Right cardiac atrium (tissue), 5 donors: ENCODE data around the gene TENM3. TPM values are rescaled to one million over a fixed set of nuclear protein-coding genes. Genes with fewer than 3 reads are reported as not detected.
"Not testable (repeated sequence)": the region's sequence is repeated elsewhere in the genome, so short reads cannot be mapped to it uniquely, and the experiment has no call there.

Experiments
- ATAC-seq, 2 donors: fragments of 200-7000 bp; cut with Tn5 transposase; one replicate each; pipeline versions ENCODE4 v1.8.0 to v1.9.1; 2020; ENCODE audit warnings: moderate library complexity in 2 of 2, mild to moderate bottlenecking in 1 of 2
- DNase-seq, 3 donors: peaks; one replicate each; pipeline ENCODE4 v3.0.0-alpha.2; 2020
- H3K27ac ChIP-seq: one replicate; pipeline ENCODE4 v1.5.1; 2013; ENCODE audit warnings: mild to moderate bottlenecking, low read length, control low read depth, moderate library complexity
- H3K27me3 ChIP-seq: one replicate; pipeline ENCODE4 v1.6.1; 2013; ENCODE audit not compliant: control insufficient read depth, insufficient read depth
- H3K4me1 ChIP-seq: one replicate; pipeline ENCODE4 v1.6.1; 2013; ENCODE audit warnings: low read length; ENCODE audit not compliant: control insufficient read depth, insufficient read depth
- H3K4me3 ChIP-seq: one replicate; pipeline ENCODE4 v1.5.1; 2013; ENCODE audit warnings: low read length, control low read depth
- H3K9me3 ChIP-seq: one replicate; pipeline ENCODE4 v1.6.1; 2013; ENCODE audit warnings: low read length; ENCODE audit not compliant: control insufficient read depth
- WGBS: extraction: QIAGEN DNeasy Blood & Tissue Kit; methylation state at CpG from one replicate; pipeline ENCODE4 v1.1.7; 2013; 5-methylcytosine and 5-hydroxymethylcytosine counted together
- intact Hi-C, 4 donors: fragments of 100-400 bp; cut with DNase I; formaldehyde crosslinking; loops; one replicate each; pipeline versions ENCODE4 v1.11.0 to v1.14.0; 2022 to 2023
- polyA plus RNA-seq: library from polyadenylated mRNA; stranded (reverse); fragments of 200-250 nt; gene quantifications from one replicate; pipeline ENCODE4 v1.2.3, GENCODE V29; 2013
- total RNA-seq, 4 donors: library from RNA; stranded (reverse); fragmentation: NEBNext Ultra II Directional; extraction: Animal tissue kit (Norgen Biotek cat#: 25700); gene quantifications; one replicate each; pipeline ENCODE4 v1.2.1, GENCODE V29; 2021
- donor health status: healthy with polysubstance abuse.
- donor health status: DM: no; HTN: yes; CAD: no.
- donor health status: DM: no; HTN: no; CAD: no.
- donor health status: DM: no; HTN: yes; CAD: no; lungs with severe emphysema.
- donor health status: DM: yes; HTN: yes; CAD: no.

TENM3 gene
- total and polyA plus RNA-seq, 5 donors = 0.88 to 9.5 (median 5.0) TPM

DNA sequence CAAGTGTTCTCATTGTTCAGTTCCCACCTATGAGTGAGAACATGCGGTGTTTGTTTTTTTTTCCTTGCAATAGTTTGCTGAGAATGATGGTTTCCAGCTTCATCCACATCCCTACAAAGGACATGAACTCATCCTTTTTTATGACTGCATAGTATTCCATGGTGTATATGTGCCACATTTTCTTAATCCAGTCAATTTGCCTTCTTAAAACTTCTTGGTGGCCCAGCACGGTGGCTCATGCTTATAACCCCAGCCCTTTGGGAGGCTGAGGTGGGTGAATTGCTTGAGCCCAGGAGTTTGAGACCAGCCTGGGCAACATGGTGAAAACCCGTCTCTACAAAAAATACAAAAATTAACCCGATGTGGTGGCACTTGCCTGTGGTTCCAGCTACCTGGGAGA lies 942 bp upstream of the TENM3 start:
- ATAC-seq, H3K27me3 ChIP-seq, DNase-seq, H3K27ac ChIP-seq, H3K4me1 ChIP-seq, H3K9me3 ChIP-seq, intact Hi-C loops, H3K4me3 ChIP-seq: not testable (repeated sequence)
- whole genome bisulfite sequencing = 93% methylated on average over 4 of the region's 4 CpGs

DNA sequence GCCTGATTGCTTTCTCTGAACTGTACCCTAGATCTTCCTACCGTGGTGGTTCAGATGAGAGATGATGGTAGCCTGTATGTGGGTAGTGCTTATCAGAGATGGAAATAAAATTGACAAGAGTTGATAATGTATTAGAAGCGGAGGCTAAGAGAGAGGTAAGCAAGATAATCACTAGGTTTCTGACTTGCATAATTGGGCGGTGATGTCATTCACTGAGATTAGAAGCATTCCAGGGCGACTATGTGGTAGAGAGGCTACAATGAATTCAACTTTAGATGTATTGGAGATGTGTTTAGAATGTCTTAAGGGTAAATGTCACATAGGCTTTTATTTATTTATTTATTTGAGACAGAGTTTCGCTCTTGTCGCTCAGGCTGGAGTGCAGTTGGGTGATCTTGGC lies 415 bp upstream of the TENM3 start:
- Histone ChIP-seq H3K27me3 (no peaks in the 10 kb centered on the region), H3K4me1 (no peaks in the 10 kb centered on the region), H3K4me3 (no peak overlapping the region), H3K27ac (no peak overlapping the region), H3K9me3 (no peaks in the 10 kb centered on the region)
- intact Hi-C loops = no loop called here
- 84% methylated on average over 6 of the region's 6 CpGs for WGBS
- DNase-seq (no peak), ATAC-seq (no peak)

DNA sequence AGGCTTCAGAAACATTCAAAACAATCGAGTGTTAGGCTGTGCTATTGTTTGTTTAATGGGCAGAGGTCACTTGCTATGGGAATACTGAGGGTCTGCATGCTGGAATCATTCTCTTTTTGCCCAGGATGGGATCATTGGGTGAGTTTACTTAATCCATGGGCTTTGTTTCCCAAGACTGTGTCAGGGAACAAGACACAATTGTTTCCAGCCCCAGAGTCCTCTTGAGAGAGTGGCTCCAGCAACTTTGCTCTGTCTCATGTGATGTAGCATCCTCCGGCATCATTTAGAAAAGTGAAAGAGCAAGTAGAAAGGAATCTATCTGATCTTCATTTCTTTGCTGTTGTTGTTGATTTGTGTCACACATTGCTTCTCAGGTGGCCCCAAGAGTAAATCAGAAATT lies 1.8 kb downstream of the TENM3 start:
- DNase-seq (no peak), ATAC-seq (no peak)
- H3K27ac ChIP-seq = no peak overlapping the region
- H3K9me3 ChIP-seq = no peaks in the 10 kb centered on the region
- no peaks in the 10 kb centered on the region for H3K27me3 ChIP-seq
- H3K4me1 ChIP-seq = no peaks in the 10 kb centered on the region
- 72% methylated on average over 2 of the region's 2 CpGs for WGBS
- intact Hi-C loops = no loop called here
- H3K4me3 ChIP-seq = no peak overlapping the region

DNA sequence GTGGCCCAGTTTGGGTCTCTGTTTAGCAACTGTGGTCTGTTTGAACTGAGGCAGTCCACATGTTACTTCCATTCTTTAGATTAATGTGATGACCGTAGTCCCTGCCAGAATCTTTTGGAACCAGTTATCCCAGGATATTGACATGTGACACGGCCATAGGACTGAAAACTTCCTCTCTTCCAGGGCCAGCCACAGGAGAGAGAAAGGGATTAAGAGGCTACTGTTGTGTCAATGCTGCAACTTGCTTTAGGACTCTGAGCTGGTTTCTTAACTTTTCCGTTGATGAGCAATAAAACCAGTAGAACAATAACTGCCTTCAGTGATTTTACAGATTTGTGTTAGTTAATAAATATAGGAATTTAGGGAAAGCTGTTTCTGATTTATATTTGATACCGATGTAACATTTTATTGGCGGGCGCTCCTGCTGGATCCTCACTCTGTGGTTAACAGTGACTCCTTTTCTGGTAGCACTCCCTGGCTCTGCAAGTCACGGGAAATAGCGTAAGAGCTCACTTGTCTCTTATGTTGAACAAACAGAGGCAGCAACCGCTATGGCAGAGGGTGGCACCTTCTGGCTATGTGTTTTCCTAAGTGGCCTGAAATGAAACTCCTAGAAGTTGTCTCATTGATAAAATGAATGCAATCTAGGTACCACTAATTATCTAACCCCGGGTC lies 2.5 kb downstream of the TENM3 start:
- ATAC-seq = no peak

DNA sequence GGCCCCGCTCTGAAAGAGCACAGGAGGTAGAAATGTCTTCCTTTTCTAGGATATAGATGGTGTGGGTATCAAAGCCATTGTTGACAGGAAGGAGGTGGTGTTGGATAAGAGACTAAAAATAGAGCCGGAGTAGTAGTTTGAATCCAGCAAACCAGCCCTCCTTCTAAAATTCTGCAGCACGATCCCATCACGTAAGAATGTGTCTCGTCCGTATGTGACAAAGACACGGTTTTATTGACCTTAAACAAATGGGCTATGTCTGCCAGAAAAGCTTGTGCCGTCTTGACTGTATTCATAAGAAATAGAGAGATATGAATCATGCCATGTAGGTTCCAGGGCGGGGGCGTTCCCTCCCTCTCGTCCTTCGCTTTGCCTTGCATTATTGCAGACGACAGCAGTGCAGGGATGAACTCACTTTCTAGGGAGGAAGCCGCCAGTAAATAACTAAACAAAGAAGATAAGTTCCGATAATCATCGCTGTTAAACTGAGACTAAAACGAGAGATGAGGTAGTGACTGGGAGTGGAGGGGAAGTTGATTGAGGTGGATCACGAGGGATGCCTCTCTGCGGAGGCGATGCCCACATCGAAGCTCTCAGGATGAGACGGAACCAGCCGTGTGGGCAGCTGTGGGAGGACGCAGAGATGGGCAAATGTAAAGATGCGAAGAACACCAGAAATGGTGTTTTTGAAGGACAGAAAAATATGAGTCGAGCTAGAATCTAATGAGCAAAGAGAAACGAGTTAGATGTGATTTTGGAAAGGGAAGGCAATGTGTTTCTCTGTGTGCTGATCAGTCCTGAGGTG lies 3.4 kb downstream of the TENM3 start:
- Histone ChIP-seq H3K4me1 (no peaks in the 10 kb centered on the region), H3K9me3 (no peaks in the 10 kb centered on the region), H3K27me3 (no peaks in the 10 kb centered on the region), H3K4me3 (peak overlapping the region; percentile 3), H3K27ac (no peak overlapping the region)
- DNase-seq (no peak), ATAC-seq (no peak)
- WGBS = 29% methylated on average over 27 of the region's 27 CpGs
- intact Hi-C loops = no loop called here

More for the DNA sequence above, 2.5 kb downstream of the TENM3 start:
- 39% methylated on average over 10 of the region's 10 CpGs for WGBS
- Histone ChIP-seq H3K4me1 (no peaks in the 10 kb centered on the region), H3K27me3 (no peaks in the 10 kb centered on the region), H3K27ac (no peak overlapping the region), H3K9me3 (no peaks in the 10 kb centered on the region), H3K4me3 (peak overlapping the region; percentile 3)
- DNase-seq = no peak
- intact Hi-C loops = no loop called here

DNA sequence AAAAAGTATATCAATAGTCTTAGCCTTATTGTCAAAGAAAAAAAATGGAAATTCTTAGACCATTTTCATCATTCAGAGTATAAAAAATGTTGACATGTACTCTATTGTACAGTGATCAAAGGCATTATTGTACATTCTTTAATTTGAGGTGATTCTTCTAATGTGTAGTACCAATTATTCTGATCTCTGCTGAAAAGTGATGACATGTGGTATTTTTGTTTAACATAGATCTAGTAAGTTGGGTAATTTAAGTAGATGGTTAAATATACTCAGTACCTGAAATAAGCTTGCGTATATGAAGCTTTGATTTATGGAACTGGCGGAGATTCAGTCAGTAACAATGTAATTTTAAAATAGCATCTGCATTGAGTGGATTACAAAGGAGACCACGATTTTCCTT lies 5.1 kb downstream of the TENM3 start:
- Histone ChIP-seq H3K9me3 (no peaks in the 10 kb centered on the region), H3K4me3 (no peak overlapping the region), H3K27ac (no peak overlapping the region), H3K4me1 (no peaks in the 10 kb centered on the region), H3K27me3 (no peaks in the 10 kb centered on the region)
- DNase-seq = no peak
- intact Hi-C loops = no loop called here
- no peak for ATAC-seq
- 81% methylated on average over 3 of the region's 3 CpGs for WGBS

DNA sequence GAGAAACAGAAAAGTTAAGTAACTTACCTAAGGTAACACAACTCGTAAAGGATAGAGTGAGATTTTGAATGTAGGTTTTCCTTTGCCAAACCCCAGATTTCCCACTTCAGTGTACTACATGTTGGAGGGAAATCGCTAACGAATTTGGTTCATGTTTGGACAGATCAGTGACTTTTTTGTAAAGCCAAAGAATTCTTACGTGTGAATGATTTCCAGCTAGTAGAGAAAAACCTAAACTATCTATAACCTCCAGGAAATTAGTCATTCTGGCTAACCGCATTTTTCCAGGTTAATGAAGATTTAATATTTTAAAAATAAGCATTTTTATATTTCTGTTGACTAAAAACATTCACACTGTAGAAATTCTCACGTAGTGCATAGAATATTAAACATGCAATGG lies 7.2 kb downstream of the TENM3 start:
- no peak for ATAC-seq
- 88% methylated on average over 6 of the region's 6 CpGs for WGBS
- no peaks in the 10 kb centered on the region for H3K27me3 ChIP-seq

DNA sequence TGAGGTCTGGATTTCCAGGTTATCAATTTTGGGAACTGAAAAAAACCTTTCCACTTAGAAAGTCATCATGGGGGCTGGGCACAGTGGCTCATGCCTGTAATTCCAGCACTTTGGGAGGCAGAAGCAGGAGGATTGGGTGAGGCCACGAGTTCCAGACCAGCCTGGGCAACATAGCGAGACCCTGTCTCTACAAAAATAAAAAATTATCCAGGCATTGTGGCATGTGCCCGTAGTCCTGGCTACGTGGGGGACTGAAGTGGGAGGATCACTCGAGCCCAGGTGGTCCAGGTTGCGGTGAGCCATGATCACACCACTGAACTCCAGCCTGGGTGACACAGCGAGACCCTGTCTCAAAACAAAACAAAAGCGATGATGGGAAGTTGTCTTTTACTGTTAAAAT lies 7.9 kb downstream of the TENM3 start:
- DNase-seq (no peak), ATAC-seq (no peak)
- 91% methylated on average over 8 of the region's 8 CpGs for WGBS
- Histone ChIP-seq H3K9me3 (no peaks in the 10 kb centered on the region), H3K4me3 (no peak overlapping the region), H3K4me1 (no peaks in the 10 kb centered on the region), H3K27me3 (no peaks in the 10 kb centered on the region), H3K27ac (no peak overlapping the region)
- intact Hi-C loops = no loop called here

More for the DNA sequence above, 7.2 kb downstream of the TENM3 start:
- intact Hi-C loops = no loop called here
- no peaks in the 10 kb centered on the region for H3K9me3 ChIP-seq
- H3K4me1 ChIP-seq = no peaks in the 10 kb centered on the region
- no peak overlapping the region for H3K4me3 ChIP-seq
- no peak for DNase-seq
- H3K27ac ChIP-seq = no peak overlapping the region

DNA sequence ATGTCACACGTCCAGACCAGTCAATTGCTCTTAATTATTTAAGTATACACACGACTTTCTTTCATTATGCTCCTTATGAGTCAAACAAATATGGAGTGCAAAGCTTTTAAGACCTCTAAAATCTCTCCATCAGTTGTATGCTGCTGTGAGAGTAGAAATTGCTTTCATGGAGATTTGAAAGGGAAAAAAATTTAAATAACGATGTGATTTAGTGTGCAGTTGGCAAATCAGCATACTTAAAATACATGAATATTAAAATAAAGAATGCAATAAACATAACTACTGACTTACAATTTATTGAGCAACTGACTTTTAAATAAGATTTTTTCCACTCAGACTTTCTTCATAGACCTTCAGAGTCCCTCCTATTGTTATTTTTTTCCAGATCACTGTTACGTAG lies 9.0 kb downstream of the TENM3 start:
- H3K27ac ChIP-seq = no peak overlapping the region
- WGBS = 87% methylated on average over 4 of the region's 4 CpGs
- ATAC-seq (no peak), DNase-seq (no peak)
- H3K4me3 ChIP-seq = no peak overlapping the region
- intact Hi-C loops = no loop called here
- no peaks in the 10 kb centered on the region for H3K4me1 ChIP-seq
- H3K9me3 ChIP-seq = no peaks in the 10 kb centered on the region
- H3K27me3 ChIP-seq = no peaks in the 10 kb centered on the region

DNA sequence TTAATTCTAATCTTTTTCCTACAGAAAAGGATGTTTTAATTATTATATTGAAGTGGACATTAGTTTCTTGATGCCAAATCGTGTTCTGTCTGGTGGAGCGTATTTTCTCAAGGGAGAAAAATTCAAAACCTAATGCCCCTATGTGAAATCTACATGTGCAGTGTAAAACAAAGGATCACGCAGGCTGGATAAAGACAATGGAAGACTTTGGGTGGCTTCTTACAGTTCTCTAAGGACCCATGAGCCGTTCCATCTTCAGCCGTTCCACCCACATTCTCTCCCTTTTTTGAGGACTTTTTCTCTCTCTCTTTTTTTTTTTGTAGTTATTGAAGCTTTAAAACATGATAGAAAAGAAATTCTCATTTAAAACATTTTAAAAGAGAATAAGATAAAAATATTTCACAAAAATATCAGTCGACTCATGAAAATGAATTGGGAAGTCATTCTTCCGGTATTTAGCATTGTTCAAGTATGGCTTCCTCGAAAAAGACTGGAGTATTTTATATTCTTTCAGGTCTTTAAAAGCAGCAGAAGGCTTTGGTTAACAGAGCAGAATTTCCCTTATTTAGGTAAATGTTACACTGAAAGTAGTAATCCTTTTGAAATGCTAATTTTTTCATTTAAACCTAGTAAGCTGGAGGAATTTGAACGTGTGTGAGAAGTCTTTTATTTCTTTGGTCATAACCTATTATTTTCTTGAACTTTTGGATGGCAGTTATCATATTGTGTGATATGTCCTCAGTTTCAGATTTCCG lies 11.0 kb downstream of the TENM3 start:
- H3K27me3 ChIP-seq = no peaks in the 10 kb centered on the region
- ATAC-seq = no peak
- H3K4me3 ChIP-seq = no peak overlapping the region
- intact Hi-C loops = no loop called here
- DNase-seq = no peak
- no peak overlapping the region for H3K27ac ChIP-seq
- WGBS = 75% methylated on average over 10 of the region's 10 CpGs
- no peaks in the 10 kb centered on the region for H3K4me1 ChIP-seq
- H3K9me3 ChIP-seq = no peaks in the 10 kb centered on the region
